Bronchial epithelial cell (primary cell): ENCODE results near the gene EMP1. TPM values are rescaled to one million over a fixed set of nuclear protein-coding genes. Genes with fewer than 3 reads are reported as not detected.

Experiments
- DNase-seq: peaks from one replicate; pipeline ENCODE4 v3.0.0-alpha.2; 2010; ENCODE audit warnings: low read depth
- FAIRE-seq: peaks from 2 replicates; lab custom pipeline; 2011; peaks lifted over from hg19 to GRCh38; lab: Jason Lieb, UNC
- H3K27me3 ChIP-seq: 2 replicates; pipeline ENCODE4 v1.5.1; 2011; ENCODE audit warnings: low read length; ENCODE audit not compliant: control insufficient read depth, insufficient read depth
- H3K36me3 ChIP-seq: 2 replicates; pipeline ENCODE4 v1.5.1; 2011; ENCODE audit warnings: low read length; ENCODE audit not compliant: control insufficient read depth, insufficient read depth
- H3K4me3 ChIP-seq: 2 replicates; pipeline ENCODE4 v1.5.1; 2011; ENCODE audit warnings: mild to moderate bottlenecking, low read depth, low read length, control low read depth
- total RNA-seq: library from RNA; depleted of rRNA; stranded (reverse); fragments of >200 nt; gene quantifications from 2 replicates; pipeline ENCODE4 v1.2.1, GENCODE V29; 2014
- TF ChIP-seq, protein P1 (sequence below): IDR thresholded peaks from 2 replicates; pipeline ENCODE4 v1.5.1; 2011; ENCODE audit warnings: mild to moderate bottlenecking, moderate library complexity, low read length, control low read depth, inconsistent platforms; ENCODE audit not compliant: insufficient read depth, severe bottlenecking

The EMP1 gene
- total RNA-seq, 1 donor from 2014 or later, result 21.3 TPM

DNA sequence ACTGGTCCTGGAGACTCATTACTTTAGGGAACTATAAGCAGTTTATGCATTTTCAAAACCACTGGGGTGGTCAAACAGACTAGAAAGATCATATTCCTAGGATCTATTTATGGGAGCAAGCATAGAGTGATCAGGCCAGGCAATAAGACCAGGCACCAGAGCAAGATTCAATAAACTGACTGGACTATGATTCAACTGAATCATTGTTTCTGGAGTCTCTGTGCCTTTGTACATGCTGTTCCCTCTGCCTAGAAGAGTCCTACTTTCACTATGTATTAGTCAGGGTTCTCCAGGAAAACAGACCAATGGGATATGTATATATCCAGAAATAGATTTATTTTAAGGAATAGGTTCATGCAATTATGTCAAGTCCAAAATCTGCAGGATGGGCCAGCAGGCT lies 55.5 kb downstream of the EMP1 start:
- FAIRE-seq (no peak), DNase-seq (no peak)
- Histone ChIP-seq H3K36me3 (no peaks in the 10 kb centered on the region), H3K4me3 (no peak overlapping the region), H3K27me3 (no peaks in the 10 kb centered on the region)
- TF ChIP-seq, protein P1, sequence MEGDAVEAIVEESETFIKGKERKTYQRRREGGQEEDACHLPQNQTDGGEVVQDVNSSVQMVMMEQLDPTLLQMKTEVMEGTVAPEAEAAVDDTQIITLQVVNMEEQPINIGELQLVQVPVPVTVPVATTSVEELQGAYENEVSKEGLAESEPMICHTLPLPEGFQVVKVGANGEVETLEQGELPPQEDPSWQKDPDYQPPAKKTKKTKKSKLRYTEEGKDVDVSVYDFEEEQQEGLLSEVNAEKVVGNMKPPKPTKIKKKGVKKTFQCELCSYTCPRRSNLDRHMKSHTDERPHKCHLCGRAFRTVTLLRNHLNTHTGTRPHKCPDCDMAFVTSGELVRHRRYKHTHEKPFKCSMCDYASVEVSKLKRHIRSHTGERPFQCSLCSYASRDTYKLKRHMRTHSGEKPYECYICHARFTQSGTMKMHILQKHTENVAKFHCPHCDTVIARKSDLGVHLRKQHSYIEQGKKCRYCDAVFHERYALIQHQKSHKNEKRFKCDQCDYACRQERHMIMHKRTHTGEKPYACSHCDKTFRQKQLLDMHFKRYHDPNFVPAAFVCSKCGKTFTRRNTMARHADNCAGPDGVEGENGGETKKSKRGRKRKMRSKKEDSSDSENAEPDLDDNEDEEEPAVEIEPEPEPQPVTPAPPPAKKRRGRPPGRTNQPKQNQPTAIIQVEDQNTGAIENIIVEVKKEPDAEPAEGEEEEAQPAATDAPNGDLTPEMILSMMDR, result no peak

DNA sequence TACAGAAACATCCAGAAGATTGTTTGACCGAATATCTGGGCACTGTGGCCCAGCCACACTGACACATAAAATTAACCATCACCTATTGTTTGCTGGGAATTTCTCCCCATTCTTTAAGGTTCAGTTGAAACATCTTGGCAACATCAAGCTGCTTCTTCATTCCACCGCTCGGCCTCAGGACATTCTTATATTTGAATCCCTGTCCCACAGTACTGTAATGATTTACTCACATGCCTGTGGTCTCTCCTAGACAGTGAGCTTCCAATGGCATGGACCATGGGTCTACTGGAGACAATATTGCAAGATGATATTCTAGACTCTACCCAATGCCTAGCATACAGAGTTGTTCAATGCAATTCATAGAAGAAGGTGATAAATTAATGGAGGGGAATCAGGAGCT lies 56.1 kb downstream of the EMP1 start:
- FAIRE-seq (no peak), DNase-seq (no peak)
- Histone ChIP-seq H3K27me3 (no peaks in the 10 kb centered on the region), H3K4me3 (no peak overlapping the region), H3K36me3 (no peaks in the 10 kb centered on the region)
- TF ChIP-seq, protein P1, result no peak

DNA sequence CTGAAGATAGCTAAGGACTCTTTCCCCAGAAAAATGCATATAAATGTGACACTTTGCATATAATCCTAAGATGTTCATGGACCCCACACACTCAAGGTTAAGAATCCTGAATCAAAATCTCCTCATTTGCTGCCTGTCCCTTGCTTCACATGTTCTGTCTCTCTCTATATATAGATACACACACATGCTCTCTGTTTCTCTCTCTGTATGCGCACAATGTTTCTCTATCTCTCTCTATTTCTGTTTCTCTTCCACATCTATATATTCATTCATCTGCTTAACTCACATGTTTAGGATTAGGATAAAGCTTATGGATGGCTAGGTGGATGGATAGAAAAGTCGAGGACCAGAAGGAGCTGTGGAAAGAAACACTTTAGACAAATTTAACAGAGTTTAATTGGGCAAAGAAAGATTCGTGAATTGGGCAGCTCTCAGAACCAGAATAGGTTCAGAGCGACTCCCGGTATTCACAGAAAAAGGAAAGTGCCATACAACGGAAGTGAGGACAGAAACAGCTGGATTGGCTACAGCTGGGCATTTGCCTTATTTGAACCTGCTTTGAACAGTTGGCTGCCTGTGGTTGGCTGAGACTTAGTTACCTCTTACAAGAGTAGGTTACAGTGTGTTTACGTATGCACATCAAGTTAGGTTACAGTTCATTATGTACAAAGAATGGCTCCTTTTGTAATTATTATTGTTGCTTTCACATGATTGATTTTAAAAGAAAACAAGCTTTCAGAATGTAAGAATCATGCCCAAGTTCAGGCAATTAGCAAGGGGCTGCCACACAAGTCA lies 57.6 kb downstream of the EMP1 start:
- Histone ChIP-seq H3K36me3 (no peaks in the 10 kb centered on the region), H3K4me3 (no peak overlapping the region), H3K27me3 (no peaks in the 10 kb centered on the region)
- FAIRE-seq, result peak; percentile 89
- DNase-seq, result no peak
- TF ChIP-seq, protein P1, result no peak

DNA sequence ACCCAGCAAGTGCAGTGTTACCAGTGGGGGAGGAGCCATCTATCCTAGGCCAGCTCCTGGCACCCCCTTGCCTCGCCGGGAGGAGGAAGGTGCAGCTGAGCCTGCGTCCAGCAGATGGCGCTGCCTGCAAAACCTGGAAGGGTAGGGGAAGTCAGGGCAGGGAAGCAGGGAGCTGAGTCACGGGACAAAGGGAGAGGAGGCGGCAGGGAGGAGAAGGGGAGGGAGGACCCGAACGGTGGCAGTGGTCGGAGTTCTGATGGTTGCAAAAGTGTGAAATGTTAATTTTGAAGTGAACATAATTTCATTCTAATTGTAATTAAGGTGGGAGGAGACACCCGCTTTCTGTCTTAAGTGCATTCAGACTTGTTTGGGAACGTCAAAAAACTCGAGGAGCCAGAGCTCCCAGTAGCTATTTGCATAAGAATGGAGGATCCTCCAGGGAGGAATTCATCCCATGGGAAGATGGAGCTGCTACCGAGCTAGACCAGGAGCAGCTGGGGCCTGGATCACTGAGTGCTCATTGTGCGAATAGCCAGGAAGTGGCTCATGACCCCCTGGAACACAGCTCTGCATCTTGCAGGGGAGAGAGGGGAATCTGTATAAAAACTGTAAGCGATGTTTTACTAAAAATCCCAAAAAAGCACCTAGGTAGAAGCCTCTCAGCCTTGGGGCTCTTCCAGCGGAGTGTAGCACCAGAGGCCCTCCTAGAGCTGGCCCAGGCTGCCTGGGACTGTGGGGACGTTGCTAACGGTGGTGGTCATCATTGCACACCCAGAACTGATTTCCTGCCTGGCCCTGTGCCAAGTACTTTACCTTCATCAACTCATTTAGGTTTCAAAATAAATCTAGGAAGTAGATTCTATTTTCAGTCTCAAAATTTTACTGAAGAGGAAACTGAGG lies 59.5 kb downstream of the EMP1 start:
- H3K27me3 ChIP-seq, result no peaks in the 10 kb centered on the region
- TF ChIP-seq, protein P1, result peak; percentile 97
- DNase-seq (peak; percentile 90), FAIRE-seq (no peak)
- H3K36me3 ChIP-seq, result no peaks in the 10 kb centered on the region
- H3K4me3 ChIP-seq, result peak overlapping the region; percentile 29

DNA sequence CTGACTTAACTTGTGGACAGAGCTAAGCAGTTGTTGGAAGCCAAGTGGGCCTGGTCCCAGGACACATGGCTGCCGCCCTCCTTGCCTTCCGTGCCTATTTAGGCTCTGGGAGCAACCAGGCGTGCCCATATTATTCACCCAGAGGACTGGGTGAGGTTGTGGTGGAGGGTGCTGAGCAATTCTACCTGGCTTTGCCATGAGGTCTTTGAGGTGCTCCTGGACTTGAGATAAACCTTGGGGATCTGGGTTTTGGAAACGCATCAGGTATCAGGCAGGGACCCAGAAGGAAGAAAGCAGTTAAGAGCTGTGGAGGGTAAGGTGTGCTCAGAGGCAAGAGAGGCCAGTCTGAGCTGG lies 60.1 kb downstream of the EMP1 start:
- TF ChIP-seq, protein P1, result no peak
- DNase-seq, result no peak
- Histone ChIP-seq H3K36me3 (no peaks in the 10 kb centered on the region), H3K27me3 (no peaks in the 10 kb centered on the region), H3K4me3 (no peak overlapping the region)
- no peak for FAIRE-seq
